ENCODE data around the gene TTYH2. TPM values are rescaled to one million over a fixed set of nuclear protein-coding genes. Genes with fewer than 3 reads are reported as not detected.

TTYH2 gene
- total and polyA plus RNA-seq, 10 of the 15 experiments (the other 5 are each of a cell fraction or from before 2014, with no cell fraction given): 0.26 to 25.2 (median 6.6) TPM

GRCh38 chr17:74276541-74277009 lies 63.2 kb downstream of the TTYH2 start:
- Histone ChIP-seq H3K27ac (ENCODE audit: control insufficient read depth, insufficient read depth) (peak overlapping the region; percentile 8; the same call in 1 of the 2 replicates), H3K79me2 (ENCODE audit: control insufficient read depth, insufficient read depth, low read length) (no peaks in the 10 kb centered on the region), H3K4me2 (ENCODE audit: control insufficient read depth, insufficient read depth) (no peak overlapping the region), H3K9me3 (replicated peaks; ENCODE audit: control insufficient read depth, insufficient read depth, low read length) (no peaks in the 10 kb centered on the region; the same call in 2 of the 3 replicates), H3K27me3 (replicated peaks in 1 of 2; ENCODE audit: control insufficient read depth in 2 of 2, insufficient read depth in 2 of 2, low read length in 1 of 2) (no peaks in the 10 kb centered on the region), H2AFZ (ENCODE audit: control insufficient read depth, low read depth, low read length) (no peak overlapping the region), H3K4me3 (no peak overlapping the region), H4K20me1 (ENCODE audit: control insufficient read depth, insufficient read depth) (no peaks in the 10 kb centered on the region), H3K36me3 (ENCODE audit: control insufficient read depth in 2 of 2, insufficient read depth in 2 of 2, low read length in 1 of 2) (no peaks in the 10 kb centered on the region), H3K9ac (ENCODE audit: control insufficient read depth, insufficient read depth, low read length) (no peak overlapping the region), H3K4me1 (ENCODE audit: control insufficient read depth, insufficient read depth, low read length) (peaks cover 32% of the 10 kb centered on the region)
- BruUV-seq (replicated peaks): no TSS peak
- WGBS (ENCODE audit: insufficient coverage, insufficient replicate concordance, low lambda C conversion rate, missing lambda C conversion rate): 17% methylated on average over 5 of the region's 5 CpGs
- ChIA-PET CTCF (interaction anchor here (1.4 to 3.0 kb wide), 4 partner anchors 8 to 91 kb away, joined by 4 to 26 read pairs (median 12); partner anchors contain the start of gene GPR142), POLR2A (interaction anchor here (0.6 kb wide), 1 partner anchor 12 kb away, joined by 4 read pairs; no protein-coding TSS in a partner anchor), RAD21 (ENCODE audit: unreplicated experiment) (interaction anchor here (1.0 to 2.1 kb wide), 3 partner anchors 8 to 19 kb away, joined by 3 to 11 read pairs (median 6); no protein-coding TSS in a partner anchor), SMC1A (ENCODE audit: uncharacterized antibody, unreplicated experiment) (interaction anchor here (0.8 to 1.3 kb wide), 2 partner anchors 20 to 64 kb away, joined by 3 to 6 read pairs; no protein-coding TSS in a partner anchor)
- TF ChIP-seq ZBED1 (IDR thresholded peaks at IDR 0.05; ENCODE audit: borderline replicate concordance) (no peak), GABPA (IDR thresholded peaks at IDR 0.05; ENCODE audit: low read depth) (no peak), ATF7 (IDR thresholded peaks at IDR 0.05; ENCODE audit: low read depth) (no peak), BCL3 (IDR thresholded peaks at IDR 0.05; ENCODE audit: borderline replicate concordance, insufficient read depth, low read depth, low read length, poor library complexity, severe bottlenecking) (no peak), PBX3 (IDR thresholded peaks at IDR 0.05; ENCODE audit: insufficient replicate concordance, low read depth, low read length) (no peak), RCOR1 (conservative IDR thresholded peaks at IDR 0.05; ENCODE audit: low read depth, low read length) (no peak), ZNF687 (IDR thresholded peaks at IDR 0.05) (peak; percentile 91), ELK1 (IDR thresholded peaks at IDR 0.05; ENCODE audit: low read depth, low read length) (no peak), NR2F1 (conservative IDR thresholded peaks at IDR 0.05) (0 out of 2 replicates have a peak, but pooled peaks have one; percentile 47), POU2F2 (IDR thresholded peaks at IDR 0.05; ENCODE audit: borderline replicate concordance, low read depth, low read length) (peak; percentile 49; the same call in 1 of the 3 replicates), BHLHE40 (IDR thresholded peaks at IDR 0.05; ENCODE audit: borderline replicate concordance in 1 of 2, low read depth in 2 of 2, low read length in 1 of 2) (peak in 1 of 2 experiments; percentile 11; a peak in 1 of 4 replicates), TBL1XR1 (IDR thresholded peaks at IDR 0.05; ENCODE audit: low read depth, low read length) (no peak), IRF3 (IDR thresholded peaks at IDR 0.05) (no peak)
- no peak for FAIRE-seq
- ATAC-seq: 0 out of 3 replicates have a peak, but pooled peaks have one; percentile 11
- in situ Hi-C loops (cut with MboI) (loop anchor here (10.0 to 25.0 kb wide), 2 partner anchors 62 to 1864 kb away; partner anchors contain the start of gene TTYH2), intact Hi-C loops (cut with micrococcal nuclease; ENCODE audit: unreplicated experiment) (no loop called here)
- DNase-seq (ENCODE audit: low read depth, low spot score): no peak

Data from GM12878 (cell line).